ENCODE measurements around the gene ACTN4.

Gene ACTN4

GRCh38 chr19:38710928-38711725 lies 63.7 kb downstream of the ACTN4 start:
- Histone ChIP-seq H3K9me3 (ENCODE audit: control insufficient read depth, low read depth, low read length) (no peaks in the 10 kb centered on the region), H3K9ac (ENCODE audit: low read length) (no peak overlapping the region), H3K4me3 (ENCODE audit: low read length) (no peak overlapping the region), H3K27me3 (ENCODE audit: control insufficient read depth, insufficient read depth, low read length) (no peaks in the 10 kb centered on the region), H3K4me1 (ENCODE audit: control insufficient read depth, low read depth, low read length) (no peaks in the 10 kb centered on the region), H3K36me3 (ENCODE audit: control insufficient read depth, low read depth, low read length) (peaks cover 73% of the 10 kb centered on the region), H3K27ac (ENCODE audit: low read length) (no peak overlapping the region)

- H3K4me3 ChIP-seq (ENCODE audit: low read length): no peak overlapping the region
- no peak overlapping the region for H3K9ac ChIP-seq (ENCODE audit: low read length)
- H3K27ac ChIP-seq (ENCODE audit: low read length): no peak overlapping the region
- no peaks in the 10 kb centered on the region for H3K4me1 ChIP-seq (ENCODE audit: control insufficient read depth, low read depth, low read length)
- H3K36me3 ChIP-seq (ENCODE audit: control insufficient read depth, low read depth, low read length): peaks cover 73% of the 10 kb centered on the region
- no peaks in the 10 kb centered on the region for H3K9me3 ChIP-seq (ENCODE audit: control insufficient read depth, low read depth, low read length)
- H3K27me3 ChIP-seq (ENCODE audit: control insufficient read depth, insufficient read depth, low read length): no peaks in the 10 kb centered on the region
Observed at GRCh38 chr19:38711726-38712153, 64.3 kb downstream of the ACTN4 start.

GRCh38 chr19:38712161-38712748 lies 64.8 kb downstream of the ACTN4 start:
- Histone ChIP-seq H3K27me3 (ENCODE audit: control insufficient read depth, insufficient read depth, low read length) (no peaks in the 10 kb centered on the region), H3K4me1 (ENCODE audit: control insufficient read depth, low read depth, low read length) (no peaks in the 10 kb centered on the region), H3K9ac (ENCODE audit: low read length) (no peak overlapping the region), H3K4me3 (ENCODE audit: low read length) (no peak overlapping the region), H3K27ac (ENCODE audit: low read length) (no peak overlapping the region), H3K9me3 (ENCODE audit: control insufficient read depth, low read depth, low read length) (no peaks in the 10 kb centered on the region), H3K36me3 (ENCODE audit: control insufficient read depth, low read depth, low read length) (peaks cover 72% of the 10 kb centered on the region)

- Histone ChIP-seq H3K9ac (ENCODE audit: low read length) (no peak overlapping the region), H3K27me3 (ENCODE audit: control insufficient read depth, insufficient read depth, low read length) (no peaks in the 10 kb centered on the region), H3K27ac (ENCODE audit: low read length) (no peak overlapping the region), H3K4me1 (ENCODE audit: control insufficient read depth, low read depth, low read length) (no peaks in the 10 kb centered on the region), H3K4me3 (ENCODE audit: low read length) (no peak overlapping the region), H3K9me3 (ENCODE audit: control insufficient read depth, low read depth, low read length) (no peaks in the 10 kb centered on the region), H3K36me3 (ENCODE audit: control insufficient read depth, low read depth, low read length) (peaks cover 70% of the 10 kb centered on the region)
Observed at GRCh38 chr19:38713227-38713649, 65.8 kb downstream of the ACTN4 start.

- Histone ChIP-seq H3K27me3 (ENCODE audit: control insufficient read depth, insufficient read depth, low read length) (no peaks in the 10 kb centered on the region), H3K36me3 (ENCODE audit: control insufficient read depth, low read depth, low read length) (peaks cover 66% of the 10 kb centered on the region), H3K9ac (ENCODE audit: low read length) (no peak overlapping the region), H3K4me3 (ENCODE audit: low read length) (no peak overlapping the region), H3K27ac (ENCODE audit: low read length) (no peak overlapping the region), H3K4me1 (ENCODE audit: control insufficient read depth, low read depth, low read length) (no peaks in the 10 kb centered on the region), H3K9me3 (ENCODE audit: control insufficient read depth, low read depth, low read length) (no peaks in the 10 kb centered on the region)
Observed at GRCh38 chr19:38713865-38714264, 66.4 kb downstream of the ACTN4 start.

- Histone ChIP-seq H3K4me1 (ENCODE audit: control insufficient read depth, low read depth, low read length) (no peaks in the 10 kb centered on the region), H3K36me3 (ENCODE audit: control insufficient read depth, low read depth, low read length) (peaks cover 61% of the 10 kb centered on the region), H3K27me3 (ENCODE audit: control insufficient read depth, insufficient read depth, low read length) (no peaks in the 10 kb centered on the region), H3K9me3 (ENCODE audit: control insufficient read depth, low read depth, low read length) (no peaks in the 10 kb centered on the region), H3K27ac (ENCODE audit: low read length) (no peak overlapping the region), H3K4me3 (ENCODE audit: low read length) (no peak overlapping the region), H3K9ac (ENCODE audit: low read length) (no peak overlapping the region)
Observed at GRCh38 chr19:38714354-38714778, 66.9 kb downstream of the ACTN4 start.

- no peak overlapping the region for H3K27ac ChIP-seq (ENCODE audit: low read length)
- no peaks in the 10 kb centered on the region for H3K4me1 ChIP-seq (ENCODE audit: control insufficient read depth, low read depth, low read length)
- H3K9ac ChIP-seq (ENCODE audit: low read length): no peak overlapping the region
- no peak overlapping the region for H3K4me3 ChIP-seq (ENCODE audit: low read length)
- no peaks in the 10 kb centered on the region for H3K9me3 ChIP-seq (ENCODE audit: control insufficient read depth, low read depth, low read length)
- peaks cover 61% of the 10 kb centered on the region for H3K36me3 ChIP-seq (ENCODE audit: control insufficient read depth, low read depth, low read length)
- H3K27me3 ChIP-seq (ENCODE audit: control insufficient read depth, insufficient read depth, low read length): no peaks in the 10 kb centered on the region
Observed at GRCh38 chr19:38715555-38715954, 68.1 kb downstream of the ACTN4 start.

- peaks cover 60% of the 10 kb centered on the region for H3K36me3 ChIP-seq (ENCODE audit: control insufficient read depth, low read depth, low read length)
- H3K9me3 ChIP-seq (ENCODE audit: control insufficient read depth, low read depth, low read length): no peaks in the 10 kb centered on the region
- no peaks in the 10 kb centered on the region for H3K27me3 ChIP-seq (ENCODE audit: control insufficient read depth, insufficient read depth, low read length)
- H3K9ac ChIP-seq (ENCODE audit: low read length): no peak overlapping the region
- no peak overlapping the region for H3K4me3 ChIP-seq (ENCODE audit: low read length)
- no peak overlapping the region for H3K27ac ChIP-seq (ENCODE audit: low read length)
- no peaks in the 10 kb centered on the region for H3K4me1 ChIP-seq (ENCODE audit: control insufficient read depth, low read depth, low read length)
Observed at GRCh38 chr19:38717051-38717450, 69.6 kb downstream of the ACTN4 start.

- Histone ChIP-seq H3K4me3 (ENCODE audit: low read length) (no peak overlapping the region), H3K9ac (ENCODE audit: low read length) (no peak overlapping the region), H3K9me3 (ENCODE audit: control insufficient read depth, low read depth, low read length) (no peaks in the 10 kb centered on the region), H3K27me3 (ENCODE audit: control insufficient read depth, insufficient read depth, low read length) (no peaks in the 10 kb centered on the region), H3K4me1 (ENCODE audit: control insufficient read depth, low read depth, low read length) (no peaks in the 10 kb centered on the region), H3K27ac (ENCODE audit: low read length) (no peak overlapping the region), H3K36me3 (ENCODE audit: control insufficient read depth, low read depth, low read length) (peaks cover 65% of the 10 kb centered on the region)
Observed at GRCh38 chr19:38717855-38718254, 70.4 kb downstream of the ACTN4 start.

GRCh38 chr19:38718747-38719543 lies 71.5 kb downstream of the ACTN4 start:
- H3K27me3 ChIP-seq (ENCODE audit: control insufficient read depth, insufficient read depth, low read length): no peaks in the 10 kb centered on the region
- H3K9me3 ChIP-seq (ENCODE audit: control insufficient read depth, low read depth, low read length): no peaks in the 10 kb centered on the region
- no peak overlapping the region for H3K4me3 ChIP-seq (ENCODE audit: low read length)
- H3K36me3 ChIP-seq (ENCODE audit: control insufficient read depth, low read depth, low read length): peaks cover 76% of the 10 kb centered on the region
- no peak overlapping the region for H3K9ac ChIP-seq (ENCODE audit: low read length)
- H3K4me1 ChIP-seq (ENCODE audit: control insufficient read depth, low read depth, low read length): no peaks in the 10 kb centered on the region
- no peak overlapping the region for H3K27ac ChIP-seq (ENCODE audit: low read length)

GRCh38 chr19:38719761-38720558 lies 72.5 kb downstream of the ACTN4 start:
- Histone ChIP-seq H3K27ac (ENCODE audit: low read length) (no peak overlapping the region), H3K27me3 (ENCODE audit: control insufficient read depth, insufficient read depth, low read length) (no peaks in the 10 kb centered on the region), H3K9ac (ENCODE audit: low read length) (no peak overlapping the region), H3K4me1 (ENCODE audit: control insufficient read depth, low read depth, low read length) (no peaks in the 10 kb centered on the region), H3K9me3 (ENCODE audit: control insufficient read depth, low read depth, low read length) (no peaks in the 10 kb centered on the region), H3K36me3 (ENCODE audit: control insufficient read depth, low read depth, low read length) (peaks cover 77% of the 10 kb centered on the region), H3K4me3 (ENCODE audit: low read length) (no peak overlapping the region)

Measured in iPS-18a (cell line).